Astrocyte of the spinal cord (primary cell): Measurements from ENCODE around the gene OPCML.

ENCODE experiments used
- DNase-seq: peaks from one replicate; pipeline ENCODE4 v3.0.0; 2011; ENCODE audit warnings: low read depth, low spot score
- H3K4me3 ChIP-seq: 2 replicates; pipeline ENCODE4 v1.5.1; 2011; ENCODE audit warnings: low read depth, mild to moderate bottlenecking, low read length, moderate library complexity
- CTCF ChIP-seq: IDR thresholded peaks from 2 replicates; pipeline ENCODE4 v1.5.1; 2012; ENCODE audit warnings: low read depth, mild to moderate bottlenecking, low read length, inconsistent platforms
- in situ Hi-C: cut with HindIII; loops from 2 replicates; pipeline ENCODE4 v1.10.0; 2017; ENCODE audit warnings: low sequenced_read_pairs

OPCML gene

GRCh38 chr11:133497477-133498140, 34.7 kb downstream of the OPCML start:
- TF ChIP-seq CTCF = no peak
- in situ Hi-C loops = no loop called here
- DNase-seq = no peak
- H3K4me3 ChIP-seq = no peak overlapping the region

DNA sequence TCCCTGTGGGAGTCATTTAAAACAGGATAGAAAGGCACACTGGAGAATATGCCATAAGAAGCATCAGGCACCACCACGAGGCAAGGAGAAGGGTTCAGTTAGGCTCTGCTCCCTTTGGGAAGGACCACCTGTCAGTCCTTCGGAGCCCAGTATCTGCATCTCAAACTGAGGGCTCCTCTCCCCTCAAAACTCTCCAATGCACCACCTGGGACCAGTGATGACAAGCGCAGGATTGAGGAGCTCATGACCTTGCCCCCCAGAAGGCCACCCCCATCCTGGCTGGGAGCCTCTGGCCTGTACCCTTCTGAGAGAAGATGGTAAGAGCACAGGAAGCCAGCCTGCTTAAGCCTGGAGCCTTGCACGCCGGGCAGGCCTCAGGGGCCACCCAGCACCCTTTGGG, 39.4 kb downstream of the OPCML start:
- TF ChIP-seq CTCF = no peak
- no peak overlapping the region for H3K4me3 ChIP-seq
- in situ Hi-C loops = no loop called here
- no peak for DNase-seq

DNA sequence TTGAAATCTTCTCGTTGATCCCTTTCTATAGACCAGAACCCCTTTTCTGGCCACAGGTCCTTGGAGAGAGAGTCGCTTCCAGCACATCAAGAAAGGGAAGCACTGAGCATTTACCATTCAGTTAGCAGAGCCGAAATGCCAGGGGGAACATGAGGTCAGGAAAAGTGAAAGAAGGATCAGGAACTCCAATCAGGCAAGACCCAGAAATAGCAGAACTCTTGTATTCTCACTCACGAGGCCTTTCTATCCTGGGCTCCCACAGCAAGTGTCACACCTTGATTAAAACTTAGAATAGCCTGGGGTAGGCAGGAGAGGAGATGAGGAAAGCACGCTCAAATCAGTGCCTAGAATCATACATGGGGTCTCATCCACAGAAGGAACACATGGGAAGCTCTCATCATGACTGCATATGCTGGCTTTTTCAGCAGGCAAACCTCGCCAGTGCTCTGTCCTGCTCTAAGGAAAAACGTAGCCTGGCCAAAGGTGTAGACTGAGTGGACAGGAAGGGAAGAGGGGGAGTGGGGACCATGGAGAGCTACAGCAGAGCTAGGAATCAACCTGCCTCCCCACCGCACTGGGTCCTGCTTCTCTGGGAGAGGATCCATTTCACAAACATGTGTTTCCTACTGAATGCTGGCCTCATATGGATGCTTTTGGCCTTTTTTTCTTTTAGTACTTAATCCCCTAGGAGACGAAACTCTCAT, 40.5 kb downstream of the OPCML start:
- no peak overlapping the region for H3K4me3 ChIP-seq
- no peak for TF ChIP-seq CTCF
- in situ Hi-C loops = no loop called here

DNA sequence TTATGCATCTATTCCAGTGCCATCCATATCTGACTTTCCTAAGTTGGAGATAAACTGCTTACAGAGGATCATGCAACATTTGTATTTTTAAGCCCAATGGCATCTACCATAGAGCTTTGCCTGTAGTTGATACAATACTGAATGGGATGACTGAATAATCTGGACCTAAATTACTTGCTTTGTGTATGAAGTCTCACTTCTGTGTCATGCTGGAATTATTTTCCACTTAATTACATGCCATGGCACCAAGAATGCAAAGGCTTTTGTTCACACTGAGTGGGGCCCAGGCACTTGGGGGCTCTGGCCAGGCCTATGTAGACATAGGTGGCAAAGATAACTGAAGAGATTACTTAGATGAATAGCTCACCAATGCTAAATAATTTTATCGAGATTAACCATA, 51.6 kb downstream of the OPCML start:
- TF ChIP-seq CTCF = no peak
- in situ Hi-C loops = no loop called here
- no peak for DNase-seq

More for the DNA sequence above, 40.5 kb downstream of the OPCML start:
- no peak for DNase-seq

DNA sequence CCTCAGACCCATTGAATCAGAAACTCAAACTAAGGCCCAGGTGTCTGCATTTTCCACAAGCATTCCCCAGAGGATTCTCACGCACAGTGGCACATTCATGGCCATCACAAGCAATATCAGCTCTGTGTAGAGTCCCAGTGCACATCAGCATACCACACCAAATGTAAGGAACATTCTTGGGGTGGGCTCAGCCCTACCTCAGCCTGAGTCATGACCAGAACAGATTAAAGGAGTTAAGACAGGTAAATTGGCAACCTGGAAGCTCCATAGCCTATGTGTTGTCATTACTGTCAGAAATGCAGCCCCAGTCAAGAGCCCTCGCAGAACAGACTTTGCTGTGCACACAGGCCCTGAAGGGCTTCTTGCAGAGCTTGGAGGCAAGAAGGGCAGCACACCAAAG, 53.1 kb downstream of the OPCML start:
- in situ Hi-C loops = no loop called here
- TF ChIP-seq CTCF = no peak
- DNase-seq = no peak
- H3K4me3 ChIP-seq = no peak overlapping the region

More for the DNA sequence above, 51.6 kb downstream of the OPCML start:
- no peak overlapping the region for H3K4me3 ChIP-seq

DNA sequence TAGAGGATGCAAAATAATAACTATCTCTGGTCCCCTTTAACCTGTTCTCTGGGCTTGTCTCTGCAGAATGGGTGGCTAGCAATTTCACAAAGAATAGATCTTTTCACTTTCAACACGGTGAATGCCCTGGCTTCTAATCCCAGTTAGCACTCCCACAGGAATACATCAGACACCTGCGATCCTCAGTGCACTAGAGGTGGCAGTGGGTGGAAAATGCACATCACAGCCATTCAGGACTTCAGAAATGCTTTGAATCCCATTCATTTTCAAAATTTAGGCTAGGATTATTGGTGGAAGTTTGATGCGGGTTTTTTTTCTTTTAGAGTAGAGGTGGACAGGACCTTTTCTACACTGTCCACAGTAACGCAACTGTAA, 55.1 kb downstream of the OPCML start:
- in situ Hi-C loops = no loop called here
- no peak overlapping the region for H3K4me3 ChIP-seq
- DNase-seq = no peak

More for the DNA sequence above, 55.1 kb downstream of the OPCML start:
- no peak for TF ChIP-seq CTCF
